Hematopoietic multipotent progenitor cell treated with erythropoietin and hydrocortisone succinate and interleukin-3 and kit ligand, for 6 days (in vitro differentiated cells): ENCODE data around the gene GDF2.

Source experiments
- DNase-seq: peaks from one replicate; pipeline ENCODE4 v3.0.0-alpha.2; 2015

GDF2 gene

DNA sequence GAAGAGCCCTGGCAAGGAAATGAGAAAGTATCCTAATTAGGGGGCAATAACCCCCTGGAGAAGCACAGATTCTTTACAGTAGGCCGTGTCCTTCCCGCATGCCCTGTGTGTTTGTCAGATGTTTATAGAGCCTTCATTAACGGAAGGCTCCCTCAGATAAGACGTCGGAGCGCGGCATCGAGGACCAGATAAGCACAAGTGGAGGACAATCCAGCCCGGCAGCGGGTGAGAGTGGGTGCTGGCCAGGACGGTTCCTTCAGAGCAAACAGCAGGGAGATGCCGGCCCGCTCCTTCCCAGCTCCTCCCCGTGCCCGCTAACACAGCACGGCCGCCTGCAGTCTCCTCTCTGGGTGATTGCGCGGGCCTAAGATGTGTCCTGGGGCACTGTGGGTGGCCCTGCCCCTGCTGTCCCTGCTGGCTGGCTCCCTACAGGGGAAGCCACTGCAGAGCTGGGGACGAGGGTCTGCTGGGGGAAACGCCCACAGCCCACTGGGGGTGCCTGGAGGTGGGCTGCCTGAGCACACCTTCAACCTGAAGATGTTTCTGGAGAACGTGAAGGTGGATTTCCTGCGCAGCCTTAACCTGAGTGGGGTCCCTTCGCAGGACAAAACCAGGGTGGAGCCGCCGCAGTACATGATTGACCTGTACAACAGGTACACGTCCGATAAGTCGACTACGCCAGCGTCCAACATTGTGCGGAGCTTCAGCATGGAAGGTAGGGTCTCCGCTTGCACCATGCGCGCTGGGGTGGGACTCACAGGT, at the start of gene GDF2:
TSS of gene GDF2 (plus strand) at position 155 of the 762 bp plus-strand sequence. CDS start at position 370, 215 bp downstream.
- DNase-seq: peak; percentile 58

DNA sequence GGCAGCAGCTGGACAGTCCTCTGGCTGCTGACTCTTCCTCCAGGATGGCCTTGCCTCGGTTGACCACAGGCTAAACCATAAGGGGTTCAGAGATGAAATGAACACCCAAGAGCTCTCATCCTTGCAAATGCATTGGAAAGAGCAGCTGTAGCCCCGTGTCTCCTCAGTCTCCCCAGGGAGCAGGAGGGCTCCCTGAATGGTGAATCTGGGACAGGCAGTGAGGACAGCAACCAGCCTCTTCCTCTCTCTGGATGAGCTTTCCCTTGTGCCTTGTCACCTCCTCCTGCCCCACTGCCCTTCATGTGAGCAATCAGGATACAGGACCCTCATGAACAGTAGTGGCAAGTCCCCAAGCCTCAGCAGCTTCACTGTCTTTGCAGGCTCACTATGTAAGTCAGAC, 46.2 kb upstream of the GDF2 start:
- DNase-seq: no peak

DNA sequence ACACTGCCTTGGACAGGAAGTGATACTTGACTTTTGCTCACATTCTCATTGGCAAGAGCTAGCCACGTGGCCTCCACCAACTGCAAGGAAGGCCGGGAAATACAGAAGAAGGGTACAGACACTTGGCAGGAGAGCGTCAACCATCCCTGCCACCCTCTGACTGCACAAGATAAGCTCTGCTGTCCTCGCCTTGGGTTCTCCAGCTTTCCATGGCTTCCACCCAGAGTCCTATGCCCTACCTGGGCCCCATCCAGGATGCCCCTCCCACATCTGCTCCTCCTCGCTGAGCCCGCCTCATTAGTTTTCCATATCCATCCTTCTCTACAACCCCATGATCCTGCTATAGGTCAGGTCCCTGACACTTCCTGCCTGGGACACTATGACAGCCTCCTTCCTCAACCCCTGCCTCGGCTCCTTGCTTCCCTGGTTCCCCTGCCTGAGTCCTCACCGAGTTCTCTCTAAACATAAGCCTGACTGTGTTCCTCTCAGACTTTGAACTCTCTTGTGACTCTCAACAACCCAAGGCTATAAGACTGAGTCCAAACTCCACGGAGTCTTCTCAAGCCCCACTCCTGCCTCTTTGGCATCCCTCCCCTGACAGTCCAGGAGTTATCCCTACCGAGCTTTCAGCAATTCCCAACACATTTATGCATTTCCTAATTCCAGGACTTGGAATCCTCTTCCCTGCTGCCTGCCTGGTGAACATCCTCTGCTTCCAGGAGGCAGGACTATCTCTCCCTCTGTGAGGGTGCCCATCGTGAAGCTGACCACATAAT, 45.5 kb upstream of the GDF2 start:
- no peak for DNase-seq

DNA sequence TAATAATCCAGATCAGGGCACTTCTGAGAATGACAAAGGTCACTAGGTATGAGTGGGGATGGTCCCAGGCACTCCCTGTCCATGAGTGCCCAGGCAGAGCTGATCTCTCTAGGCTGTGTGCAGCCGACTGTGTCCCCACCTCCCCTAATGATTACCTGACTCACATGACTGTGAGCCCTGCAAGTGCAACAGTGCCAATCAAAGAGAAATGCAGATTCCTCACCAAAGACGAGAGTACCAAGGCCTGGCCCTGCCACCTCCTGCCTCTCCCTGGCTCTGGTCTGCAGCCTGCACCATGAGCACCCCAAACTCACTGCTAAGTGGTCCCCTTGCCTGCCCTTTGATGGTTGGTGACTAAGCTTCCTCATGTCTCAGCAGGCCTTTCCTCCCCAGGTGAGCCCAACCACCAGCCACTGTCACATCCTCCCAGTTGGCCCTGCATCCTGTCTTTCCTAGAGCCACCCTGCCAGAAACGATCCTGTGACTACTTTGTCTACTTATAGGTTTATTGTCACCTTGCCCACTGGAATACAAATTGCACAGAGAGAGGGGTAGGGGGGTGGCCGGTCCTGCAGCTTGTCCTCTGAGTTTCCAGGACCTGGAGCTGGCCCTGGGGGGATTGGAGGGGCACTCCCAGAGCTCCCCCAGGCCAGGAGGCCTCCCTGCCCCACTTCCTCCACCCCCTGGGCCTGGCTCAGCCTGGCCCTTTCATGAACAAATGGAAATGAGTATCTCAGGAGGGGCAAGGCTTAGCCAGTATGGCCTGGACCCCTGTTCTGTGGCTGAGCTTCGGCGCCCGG, 44.7 kb upstream of the GDF2 start:
- no peak for DNase-seq

DNA sequence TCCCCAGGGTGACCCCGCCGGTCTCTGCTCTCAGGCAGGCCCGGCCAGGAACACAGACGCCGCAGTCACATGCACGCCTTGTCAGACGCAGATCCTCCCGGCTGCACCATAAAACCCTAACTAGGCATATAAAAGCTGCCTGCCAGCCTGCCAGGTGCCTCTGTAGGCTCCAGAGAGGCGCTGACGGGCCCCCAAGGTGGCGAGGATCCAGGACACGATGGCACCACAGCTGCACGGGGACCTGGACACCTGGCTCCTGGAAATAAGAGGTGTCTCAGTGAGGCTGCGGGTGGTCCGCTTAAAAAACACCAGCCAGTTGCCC, 44.1 kb upstream of the GDF2 start:
- no peak for DNase-seq

DNA sequence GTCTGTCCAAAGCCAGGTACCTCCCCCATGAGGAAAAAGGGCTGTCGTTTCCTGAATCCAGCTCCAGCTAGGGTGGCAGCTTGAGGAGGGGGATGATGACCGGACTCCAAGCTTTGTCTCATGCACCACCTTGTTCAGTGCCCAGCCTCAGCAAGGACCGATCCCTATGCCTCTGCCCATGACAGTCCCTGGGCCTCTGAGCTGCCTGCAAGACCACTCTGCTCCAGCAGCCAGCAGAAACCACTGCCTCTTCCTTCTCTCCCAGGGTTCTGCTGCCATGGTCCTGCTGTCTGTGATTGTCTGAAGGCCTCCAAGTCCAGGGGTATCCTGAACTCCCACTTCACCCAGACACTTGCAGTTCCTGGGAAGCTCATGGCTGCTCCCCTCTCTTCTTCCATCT, 43.5 kb upstream of the GDF2 start:
- DNase-seq: no peak

DNA sequence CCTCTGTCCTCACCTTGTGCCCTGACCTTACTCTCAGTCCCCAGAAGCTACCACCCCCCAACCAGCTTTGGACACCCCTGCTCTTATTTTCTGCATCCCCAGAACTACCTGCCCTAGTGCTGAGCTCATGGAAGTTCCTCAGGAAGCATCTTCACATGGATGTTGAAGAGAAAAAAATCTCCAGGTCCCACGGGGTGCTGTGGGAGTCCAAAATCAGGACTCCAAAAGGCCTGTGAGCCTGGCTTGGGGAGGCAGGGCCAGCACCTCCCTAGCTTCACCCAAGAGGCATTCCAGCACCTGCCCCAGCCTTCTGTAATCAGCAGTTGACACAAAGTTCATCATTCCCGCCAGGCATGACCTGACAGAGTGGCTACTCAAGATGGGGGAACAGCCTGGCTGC, 43.0 kb upstream of the GDF2 start:
- DNase-seq: no peak

DNA sequence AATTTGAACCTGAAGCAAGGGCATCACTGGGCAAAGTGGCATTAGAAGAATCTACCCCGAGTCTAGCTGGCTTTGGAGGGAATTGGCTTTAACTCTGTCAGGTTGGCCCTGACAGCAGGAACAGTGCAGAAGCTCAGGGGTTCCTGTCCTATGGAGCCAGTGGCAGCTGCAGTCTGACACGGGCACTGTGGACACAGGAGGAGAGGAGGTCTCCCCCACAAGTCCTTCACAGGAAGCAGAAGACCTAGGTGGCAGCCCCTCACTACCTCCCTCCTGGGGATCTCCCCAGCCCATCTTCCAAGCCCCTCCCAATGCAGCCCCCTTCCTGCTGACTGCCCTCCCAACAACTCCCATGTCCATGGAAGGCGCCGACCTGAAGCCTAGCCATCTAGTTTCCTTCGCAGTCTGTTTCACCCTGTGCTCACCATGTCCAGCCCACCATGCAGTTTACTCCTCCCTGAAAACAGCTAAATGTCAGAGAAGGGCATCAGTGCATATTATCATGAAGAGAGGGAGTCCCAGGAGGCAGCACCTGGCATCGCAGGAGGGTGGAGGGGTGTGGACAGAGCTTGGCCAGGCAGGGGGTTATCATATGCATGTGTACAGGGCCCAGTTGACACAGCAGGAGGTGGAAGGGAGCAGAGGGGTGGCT, 40.1 kb upstream of the GDF2 start:
- no peak for DNase-seq

DNA sequence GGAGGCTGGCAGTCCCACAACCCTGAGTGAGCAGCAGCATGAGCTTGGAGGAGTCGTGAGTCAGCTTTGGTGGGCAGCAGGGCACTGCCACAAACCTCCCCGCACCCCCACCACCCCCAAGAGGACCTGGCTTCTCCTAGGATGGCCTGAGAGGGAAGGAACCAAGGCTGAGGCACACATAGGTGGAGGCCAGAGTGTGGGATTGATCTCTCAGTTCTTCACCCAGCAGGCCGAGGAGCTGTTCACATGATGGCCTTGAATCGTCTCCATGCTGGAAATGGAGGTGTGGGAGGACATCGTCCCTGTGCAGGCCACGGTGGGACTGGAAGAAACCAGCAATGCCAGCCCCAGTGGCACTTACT, 39.6 kb upstream of the GDF2 start:
- no peak for DNase-seq

DNA sequence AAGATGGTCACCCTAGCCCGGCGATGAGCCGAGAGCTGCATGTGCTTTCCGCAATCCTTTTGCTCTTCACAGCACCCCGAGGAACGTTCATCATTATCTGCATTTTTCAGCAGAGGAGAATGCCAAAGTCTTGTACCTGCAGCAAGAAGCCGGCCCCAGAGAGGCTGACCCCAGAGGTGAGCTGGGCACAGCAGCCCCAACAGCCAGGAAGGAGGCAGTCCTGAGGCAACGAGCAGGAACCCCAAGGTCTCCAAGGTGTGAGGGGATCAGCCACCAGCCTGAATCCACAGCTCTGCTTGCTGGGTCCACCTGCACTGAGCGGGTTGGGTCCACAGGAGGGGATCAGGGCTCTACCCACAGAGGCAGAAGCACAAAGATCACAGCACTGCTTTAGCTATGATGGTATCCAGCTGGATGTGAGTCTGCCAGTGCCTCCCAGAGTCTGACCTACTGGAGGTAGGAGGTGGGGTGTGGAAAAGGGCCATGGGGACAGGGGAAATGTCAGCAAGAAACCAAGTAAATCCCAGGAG, 39.1 kb upstream of the GDF2 start:
- no peak for DNase-seq

DNA sequence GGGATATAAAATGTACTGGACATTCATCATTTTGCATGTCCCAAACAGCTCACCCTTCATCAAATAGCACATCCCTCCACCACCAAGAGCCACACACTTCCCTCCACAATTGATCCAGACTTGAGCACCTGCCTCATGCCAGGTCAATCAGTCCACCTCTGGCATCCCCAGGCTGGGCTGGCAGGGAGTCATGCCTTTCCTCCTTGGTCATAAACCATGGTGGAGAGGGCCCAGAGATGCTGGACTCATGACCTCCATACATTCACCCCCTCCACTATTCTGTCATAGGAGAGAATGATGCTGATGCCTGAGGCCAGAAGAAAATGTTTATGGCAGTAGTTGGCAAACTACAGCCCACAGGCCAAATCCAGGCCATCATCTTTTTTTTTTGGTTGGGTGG, 38.4 kb upstream of the GDF2 start:
- no peak for DNase-seq

DNA sequence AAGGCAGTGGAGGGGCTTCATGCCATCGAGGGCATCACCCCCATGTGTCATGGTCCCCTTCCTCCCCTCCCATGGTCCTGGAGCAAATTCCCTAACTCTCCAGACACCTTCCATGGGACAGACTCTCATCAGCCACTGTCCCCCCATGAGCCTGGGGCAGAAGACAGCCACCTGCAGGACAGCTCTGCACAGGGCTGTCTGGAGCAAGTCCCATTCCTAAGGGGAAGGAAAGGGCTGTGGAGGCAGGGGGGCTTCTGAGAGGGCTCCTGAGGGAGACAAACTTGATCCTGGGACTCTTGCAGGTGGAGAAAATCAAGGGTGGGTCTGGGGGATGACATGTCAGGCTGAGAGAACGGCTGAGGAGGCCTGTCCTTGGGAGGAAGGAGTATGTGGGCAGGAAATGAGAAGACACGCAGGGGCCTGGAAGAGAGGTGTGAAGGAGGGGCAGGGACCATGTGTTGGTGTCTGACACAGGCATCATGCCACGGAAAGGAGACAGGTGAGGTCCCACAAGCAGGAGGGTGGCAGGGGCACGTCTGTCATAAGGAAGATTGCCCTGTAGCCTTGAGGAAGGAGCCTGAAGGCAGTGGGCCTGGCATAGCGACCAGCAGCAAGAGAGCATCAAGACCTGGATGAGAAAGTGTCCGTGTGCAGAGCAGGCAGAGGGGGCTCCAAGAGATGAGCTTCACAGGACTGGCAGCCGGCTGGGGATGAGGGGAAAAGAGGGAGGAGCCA, 36.7 kb upstream of the GDF2 start:
- no peak for DNase-seq

DNA sequence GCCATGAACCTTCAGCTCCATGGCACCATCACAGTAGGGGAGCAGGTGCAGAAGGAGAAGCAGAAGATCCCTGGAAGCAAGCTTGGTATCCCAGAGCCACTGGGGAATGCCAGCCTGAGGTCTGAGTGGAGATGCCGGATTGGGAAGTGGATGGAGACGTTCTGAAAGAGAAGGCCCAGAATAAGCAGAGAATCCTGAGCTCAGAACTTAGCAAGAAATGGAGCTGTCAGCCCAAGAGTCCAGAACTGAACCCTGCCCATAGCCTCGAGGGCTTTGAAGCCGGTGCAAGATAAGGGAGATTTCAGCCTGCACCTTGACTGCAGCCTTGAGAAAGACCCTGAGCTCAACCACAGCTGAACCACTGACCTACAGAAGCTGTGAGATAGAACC, 36.1 kb upstream of the GDF2 start:
- no peak for DNase-seq

DNA sequence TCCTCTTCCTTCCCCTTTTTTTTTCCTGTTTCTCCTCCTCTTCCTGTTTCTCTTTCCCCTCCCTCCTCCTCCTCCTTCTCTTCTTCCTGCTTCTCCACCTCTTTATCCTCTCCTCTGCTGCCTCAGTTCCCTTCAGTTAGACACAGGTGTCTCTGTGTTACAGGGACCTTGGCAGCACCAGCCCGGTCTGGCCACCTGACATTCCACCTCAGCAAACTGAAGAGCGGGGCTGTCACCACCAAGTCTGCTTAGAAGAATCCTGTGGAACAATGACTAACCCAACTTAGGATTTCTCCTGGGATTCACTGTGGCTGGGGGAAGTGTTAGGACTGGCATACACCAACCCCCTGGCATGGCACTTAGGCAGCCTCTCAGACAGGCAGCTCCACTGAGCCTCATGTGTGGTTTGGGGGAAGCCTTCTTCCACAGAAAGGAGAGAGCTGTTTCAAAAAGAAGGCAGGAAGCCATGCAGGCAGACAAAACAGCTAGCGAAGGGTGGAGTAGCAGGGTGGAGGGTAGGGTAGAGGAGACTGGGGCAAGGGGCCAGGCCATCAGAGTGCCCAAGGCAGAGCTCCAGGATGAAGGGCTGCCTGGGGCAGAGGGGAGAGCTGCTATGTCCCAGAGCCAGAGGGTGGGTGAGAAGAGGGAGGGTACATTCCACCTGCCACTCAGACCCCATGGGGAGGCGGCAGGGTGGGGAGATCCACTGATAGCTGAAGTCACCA, 35.5 kb upstream of the GDF2 start:
- DNase-seq: no peak

DNA sequence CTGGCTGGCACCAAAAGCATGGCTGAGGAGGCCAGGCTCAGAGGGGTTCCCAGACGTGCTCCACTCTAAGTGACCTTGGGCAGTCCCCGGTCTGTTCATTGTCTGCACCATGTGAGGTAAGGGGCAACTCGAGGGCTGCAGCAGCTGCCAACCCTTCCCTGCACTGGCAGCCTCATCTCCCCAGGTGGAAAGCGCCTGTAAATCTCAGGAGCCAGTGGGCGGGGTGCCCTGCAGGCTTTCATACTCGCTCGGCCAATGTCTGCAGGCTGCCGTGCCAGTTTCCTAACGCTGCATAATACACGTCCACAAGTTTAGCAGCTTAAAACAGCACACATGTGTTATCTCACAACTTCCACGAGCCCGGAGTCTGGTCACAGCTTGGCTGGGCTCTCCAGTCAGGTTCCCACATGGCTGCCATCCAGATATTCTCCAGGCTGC, 34.9 kb upstream of the GDF2 start:
- no peak for DNase-seq

DNA sequence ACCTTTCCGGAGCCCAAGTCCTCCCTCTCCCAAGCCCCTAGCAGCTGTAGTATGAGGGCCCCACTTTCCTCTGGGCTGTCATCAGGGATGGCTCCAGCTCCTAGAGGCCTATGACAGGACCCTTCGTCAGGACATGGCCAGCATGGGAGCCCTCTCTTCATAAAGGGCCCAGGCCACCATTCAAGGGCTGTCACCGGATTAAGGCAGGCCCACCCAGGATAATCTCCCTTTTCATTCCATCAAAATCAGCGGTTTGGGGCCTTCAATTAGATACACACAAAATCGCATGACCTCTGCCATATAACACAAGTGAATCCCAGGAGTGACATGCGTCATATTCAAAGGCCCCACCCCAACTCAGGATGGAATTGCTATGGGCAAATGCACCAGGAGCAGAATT, 34.4 kb upstream of the GDF2 start:
- DNase-seq: no peak

DNA sequence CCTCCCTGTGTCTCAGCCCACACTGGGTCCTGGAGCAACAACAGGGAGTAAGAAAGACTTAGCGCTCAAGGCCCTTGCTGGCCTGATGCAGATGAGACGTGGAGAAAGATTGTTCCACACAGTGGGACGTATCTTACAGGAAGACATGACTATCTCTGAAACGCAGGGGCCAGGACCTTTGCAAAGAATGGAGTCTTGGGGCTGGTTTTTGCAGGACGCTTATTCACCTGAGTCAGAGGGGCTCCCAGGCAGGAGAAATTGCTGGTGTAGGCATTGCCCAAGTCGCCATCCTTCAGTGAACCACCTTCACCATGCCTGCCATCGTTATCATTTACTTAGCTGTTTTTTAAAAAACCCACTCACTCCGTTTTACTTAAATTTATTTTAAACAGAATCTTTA, 34.0 kb upstream of the GDF2 start:
- DNase-seq: no peak

DNA sequence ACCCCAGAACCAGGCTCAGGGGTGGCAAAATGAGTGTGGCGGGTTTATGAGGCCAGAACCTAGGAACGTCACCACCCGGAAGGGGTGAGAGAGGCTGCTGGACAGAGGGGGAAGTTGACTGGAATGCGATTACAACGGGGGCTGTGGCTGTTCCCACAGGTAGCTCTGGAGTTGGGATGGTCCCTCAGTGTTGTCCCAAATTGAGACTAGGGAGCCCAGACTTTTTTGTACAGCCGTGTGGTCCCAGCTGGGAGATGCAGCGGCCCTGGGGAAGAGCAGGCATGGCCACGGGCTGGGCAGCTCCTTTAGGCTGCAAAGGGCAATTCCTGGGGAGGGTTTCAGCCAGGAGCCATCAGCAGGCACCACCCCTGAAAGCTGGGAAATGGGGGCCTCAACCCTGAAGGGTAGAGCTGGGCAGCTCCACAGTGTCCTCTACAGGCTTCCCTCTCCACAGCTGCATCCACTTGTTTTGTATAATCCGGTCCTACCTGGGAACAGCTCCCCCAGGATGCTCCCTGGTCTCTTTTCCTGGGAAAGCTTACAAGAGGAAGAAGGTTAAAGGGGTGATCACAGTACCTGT, 33.2 kb upstream of the GDF2 start:
- no peak for DNase-seq

DNA sequence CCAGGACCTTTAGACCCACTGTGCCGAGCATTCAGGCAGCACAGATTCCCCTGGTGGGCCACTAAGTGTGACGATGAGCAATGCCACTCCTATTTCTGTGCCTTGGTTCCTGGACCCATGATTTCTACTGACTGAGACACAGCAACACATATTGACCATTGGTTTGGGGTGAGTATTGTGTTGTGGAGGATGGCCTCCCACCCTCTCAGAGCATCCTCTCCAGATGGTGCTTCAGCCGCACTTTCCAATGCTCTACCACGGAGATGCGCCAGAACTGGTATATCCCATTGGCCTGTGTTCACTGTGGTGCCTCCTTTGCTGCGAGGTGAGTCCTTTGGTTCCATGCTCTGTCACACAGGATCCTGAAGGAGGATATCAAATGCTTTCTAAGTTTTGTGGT, 32.3 kb upstream of the GDF2 start:
- DNase-seq: no peak

DNA sequence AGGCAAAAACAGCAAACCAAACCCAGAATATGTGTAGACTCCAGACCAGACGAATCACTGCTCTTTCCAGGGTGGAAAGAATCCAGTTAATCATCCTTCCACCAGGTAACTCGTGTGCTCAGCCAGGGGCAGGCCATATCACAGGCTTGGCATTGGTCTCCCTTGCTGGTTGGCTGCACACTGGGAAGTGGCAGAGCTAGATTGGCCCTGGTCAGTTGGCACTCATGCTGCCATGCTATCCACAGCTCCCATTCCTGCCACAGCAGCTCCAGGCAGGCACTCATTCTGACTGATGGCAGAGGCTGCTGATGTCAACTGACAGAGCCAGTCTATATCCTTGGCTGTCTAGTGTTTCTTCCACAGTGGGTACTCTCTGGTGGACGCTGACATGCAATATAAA, 31.9 kb upstream of the GDF2 start:
- DNase-seq: no peak

DNA sequence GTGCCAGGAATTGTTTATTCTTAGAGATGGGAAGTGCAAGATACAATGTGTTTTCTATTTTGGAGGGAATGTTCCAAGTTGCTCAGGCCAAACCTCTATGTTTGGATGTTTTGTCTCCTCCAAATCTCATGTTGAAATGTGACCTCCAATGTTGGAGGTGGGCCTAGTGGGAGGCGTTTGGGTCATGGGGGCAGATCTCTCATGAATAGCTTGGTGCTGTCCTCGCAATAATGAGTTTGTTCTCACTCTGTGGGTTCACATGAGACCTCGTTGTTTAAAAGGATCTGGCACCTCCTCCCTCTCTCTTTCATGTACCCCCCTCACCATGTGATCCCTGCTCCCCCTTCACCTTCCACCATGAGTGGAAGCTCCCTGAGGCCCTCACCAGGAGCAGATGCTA, 30.6 kb upstream of the GDF2 start:
- DNase-seq: no peak
